Kasumi-1 (cell line): ENCODE measurements around the gene HIPK2.
A peak's percentile ranks its signal among the peaks of the same experiment; 100 is the strongest.

Source experiments
- DNase-seq, 2 experiments: peaks; one replicate each; lab custom pipeline; 2025; lab: John Stamatoyannopoulos, UW

The HIPK2 gene

DNA sequence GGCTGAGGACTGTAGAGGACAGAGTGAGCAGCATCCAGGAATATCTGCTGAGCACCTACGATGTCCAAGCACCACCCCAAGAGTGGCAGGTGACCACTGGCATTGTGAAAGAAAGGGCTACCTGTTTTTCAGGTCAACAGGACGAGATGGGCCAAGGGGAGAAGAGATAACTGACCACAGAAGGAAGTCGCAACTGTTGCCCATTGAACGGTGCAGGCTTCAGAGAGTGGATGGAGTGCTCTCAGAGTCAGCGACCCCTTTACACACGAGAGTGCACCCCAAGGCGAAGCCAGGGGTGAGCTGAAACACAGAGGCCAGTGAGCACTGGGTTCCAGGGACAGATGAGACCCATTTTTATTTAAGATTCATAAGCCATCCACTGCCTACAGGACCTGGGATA is 42.3 kb downstream of the HIPK2 start:
- no peak for DNase-seq

DNA sequence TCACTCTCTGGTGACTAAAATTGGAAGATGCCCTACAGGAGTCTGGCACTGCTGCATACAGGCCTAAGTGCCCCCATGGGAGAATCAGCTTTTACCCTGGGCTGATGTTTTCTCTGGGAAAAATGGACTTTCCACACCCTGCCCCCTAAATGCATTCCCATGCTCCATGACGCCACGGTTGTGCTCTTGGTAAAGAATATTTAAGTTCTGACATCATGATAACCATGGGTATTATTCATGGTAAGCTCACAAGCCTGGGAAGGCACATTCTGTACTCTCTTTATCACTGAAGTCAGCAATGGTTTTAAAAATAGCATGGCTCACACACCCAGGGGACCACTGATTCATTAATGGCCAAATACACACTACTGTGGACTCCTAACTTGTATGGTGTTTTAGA is 43.4 kb downstream of the HIPK2 start:
- DNase-seq = no peak

DNA sequence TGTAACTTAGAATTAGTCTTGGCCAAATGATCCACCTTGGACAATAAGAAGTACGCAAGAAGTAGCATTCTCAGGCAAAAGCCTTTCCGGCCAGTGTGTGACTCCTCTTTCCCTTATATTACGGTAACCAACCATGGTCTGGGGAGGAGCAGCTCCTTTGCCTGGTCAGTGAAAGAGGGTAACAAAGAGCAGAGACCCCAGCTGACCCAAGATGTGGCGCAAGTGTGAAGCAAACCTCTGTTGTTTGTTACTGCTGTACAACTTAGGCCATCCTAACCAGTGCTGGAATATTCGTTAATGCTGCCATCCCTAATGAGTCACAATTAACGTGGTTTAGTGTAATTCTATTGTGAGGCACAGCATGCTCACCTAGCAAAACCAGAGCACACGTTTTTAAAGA is 44.0 kb downstream of the HIPK2 start:
- no peak for DNase-seq

DNA sequence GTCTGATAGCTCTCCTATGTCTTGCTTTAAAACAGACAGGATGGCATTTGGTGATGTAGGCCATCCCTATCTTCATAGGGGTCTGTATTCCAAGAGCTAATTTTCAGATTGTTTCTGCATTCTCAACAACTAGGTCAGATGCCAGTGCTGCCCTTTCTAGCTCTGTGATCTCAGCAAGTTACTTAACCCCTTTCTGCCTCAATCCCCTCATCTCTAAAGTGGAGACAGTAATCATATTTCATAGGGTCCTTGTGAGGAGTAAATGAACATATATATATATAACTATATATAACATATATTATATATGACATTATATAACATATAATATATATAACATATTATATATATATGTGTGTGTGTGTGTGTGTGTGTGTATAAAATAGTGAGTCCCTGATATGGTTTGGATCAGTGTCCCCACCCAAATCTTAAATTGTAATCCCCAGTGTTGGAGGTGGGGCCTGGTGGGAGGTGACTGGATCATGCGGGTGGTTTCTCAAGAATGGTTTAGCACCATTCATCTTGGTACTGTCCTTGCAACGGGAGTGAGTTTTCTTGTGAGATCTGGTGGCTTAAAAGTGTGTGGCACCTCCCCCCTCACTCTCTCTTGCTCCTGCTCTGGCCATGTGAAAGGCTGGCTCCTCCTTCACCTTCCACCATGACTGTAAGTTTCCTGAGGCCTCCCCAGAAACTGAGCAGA is 45.2 kb downstream of the HIPK2 start:
- no peak for DNase-seq

DNA sequence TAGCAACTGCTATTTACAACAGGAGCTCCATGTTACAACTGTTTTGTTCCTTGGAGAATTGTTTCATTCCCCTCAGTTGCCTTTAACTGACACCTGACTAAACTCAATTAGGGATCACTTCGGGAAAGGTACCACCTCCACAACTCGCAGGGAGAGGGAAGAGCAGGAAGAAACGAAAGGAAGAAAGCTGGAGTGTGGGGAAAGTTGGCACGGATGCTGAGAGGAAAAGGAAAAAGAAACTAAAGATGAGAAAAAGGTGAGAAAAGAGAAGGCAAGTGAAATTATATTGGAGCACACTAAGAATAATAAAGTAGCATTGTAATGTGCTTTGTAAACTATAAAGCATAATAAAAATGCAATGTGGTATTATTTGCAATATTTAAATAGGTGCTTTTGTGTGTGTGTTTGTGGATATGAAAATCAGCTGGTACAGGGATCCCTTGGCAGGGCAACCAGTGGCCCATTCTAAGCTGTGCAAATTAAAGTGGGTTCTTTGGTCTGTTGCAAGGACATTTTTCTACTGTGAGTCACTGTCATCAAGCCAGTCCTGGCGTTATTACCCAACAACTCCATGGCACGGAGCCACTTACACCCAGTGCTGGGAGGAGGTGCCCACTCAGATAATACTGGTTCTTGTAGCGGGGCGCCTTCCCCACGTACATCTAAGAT is 45.9 kb downstream of the HIPK2 start:
- peak; percentile 23 to 24 for DNase-seq

DNA sequence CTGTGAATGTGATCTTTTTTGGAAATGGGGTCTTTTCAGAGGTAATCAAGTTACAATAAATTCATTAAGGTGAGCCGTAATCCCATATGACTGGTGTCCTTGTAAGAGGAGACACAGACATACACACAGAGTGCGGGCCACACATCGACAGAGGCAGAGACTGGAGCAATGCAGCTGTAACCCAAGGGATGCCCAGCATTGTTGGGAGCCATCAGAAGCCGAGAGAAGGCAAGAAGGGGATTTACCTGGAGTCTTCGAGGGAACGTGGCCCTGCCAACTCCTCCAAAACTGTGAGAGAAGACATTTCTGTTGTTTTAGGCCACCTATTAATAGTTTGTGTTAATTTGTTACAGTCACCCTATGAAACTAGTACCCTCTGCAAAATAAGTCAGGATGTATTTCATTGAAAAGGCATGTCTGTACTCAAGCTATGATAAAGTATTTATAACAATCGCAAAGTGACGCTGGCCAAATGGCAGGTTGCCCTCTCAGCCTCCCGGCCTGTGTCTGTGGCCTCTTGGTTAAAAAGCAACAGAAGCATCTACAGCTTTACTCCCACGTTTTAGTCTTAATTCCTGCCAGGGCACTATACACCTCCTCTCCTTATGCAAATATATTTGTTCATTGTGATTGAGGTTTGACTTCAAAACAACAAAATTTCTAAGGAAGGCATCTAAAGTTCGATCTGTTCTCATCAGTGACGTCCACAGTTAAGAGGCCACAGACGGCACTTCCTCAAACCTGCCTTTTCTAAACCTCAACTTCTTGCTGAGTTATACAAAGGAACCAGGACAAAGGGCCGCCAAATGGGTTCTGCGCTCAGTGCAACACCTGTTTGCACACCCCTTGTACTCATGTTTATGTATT is 46.8 kb downstream of the HIPK2 start:
- peak; percentile 9 to 47 for DNase-seq

DNA sequence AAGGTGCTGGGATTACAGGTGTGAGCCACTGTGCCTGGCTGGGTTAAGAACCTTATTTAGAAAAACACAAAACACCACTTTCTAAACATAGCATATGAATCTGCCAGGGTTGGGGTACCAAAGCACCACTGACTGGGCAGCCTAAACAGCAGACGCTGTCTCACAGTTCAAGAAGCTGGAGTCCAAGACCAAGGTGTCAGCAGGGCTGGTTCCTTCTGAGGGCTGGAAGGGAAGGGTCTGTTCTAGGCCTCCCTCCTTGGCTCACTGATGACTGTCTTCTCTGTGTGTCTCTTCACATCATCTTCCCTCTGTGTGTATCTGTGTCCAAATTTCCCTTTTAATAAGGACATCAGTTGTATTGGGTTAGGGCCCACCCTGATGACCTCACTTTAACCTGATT is 49.6 kb downstream of the HIPK2 start:
- DNase-seq = no peak

DNA sequence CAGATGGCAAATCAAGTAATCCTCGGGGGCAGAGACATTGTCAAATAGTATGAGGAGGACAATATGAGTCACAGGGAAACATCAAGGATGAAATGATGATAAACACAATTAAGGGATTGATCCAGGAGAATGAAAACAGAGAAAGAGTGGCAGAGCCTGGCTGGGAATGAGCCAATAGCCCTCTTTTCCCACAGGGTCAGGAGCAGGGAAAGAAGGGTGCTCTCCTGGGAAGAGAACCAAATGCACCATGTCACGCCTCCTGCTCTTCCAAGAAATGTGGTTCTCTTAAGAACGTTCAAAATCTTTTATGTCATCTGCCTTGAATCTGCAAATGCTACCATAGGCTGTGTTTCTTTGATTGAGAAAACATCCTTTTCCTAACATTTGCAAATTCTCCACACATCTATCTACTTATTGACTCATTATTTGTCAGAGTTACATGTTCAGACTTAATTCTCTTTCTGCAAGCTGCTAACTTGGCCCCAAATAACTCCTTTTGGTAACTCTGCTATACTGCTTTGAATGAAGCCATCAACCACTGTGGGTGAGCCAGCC is 50.6 kb downstream of the HIPK2 start:
- DNase-seq = no peak

DNA sequence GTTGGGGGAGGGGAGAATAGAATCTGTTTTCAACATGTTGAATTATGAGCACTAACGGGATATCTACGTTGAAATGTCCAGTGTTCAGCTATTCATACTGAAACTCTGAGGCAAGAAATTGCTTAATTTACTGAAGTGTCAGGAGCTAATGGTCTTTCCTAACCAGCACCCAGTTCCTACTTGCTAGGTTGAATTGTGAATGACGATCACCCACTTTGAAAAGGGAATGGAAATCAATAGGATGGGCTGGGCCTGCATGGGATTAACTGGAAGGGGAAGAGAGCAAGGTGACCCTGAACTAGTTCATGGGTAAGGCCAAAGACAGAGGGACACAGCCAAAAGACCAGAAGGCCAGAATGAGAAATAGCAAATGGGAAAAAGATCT is 51.3 kb downstream of the HIPK2 start:
- no peak for DNase-seq

DNA sequence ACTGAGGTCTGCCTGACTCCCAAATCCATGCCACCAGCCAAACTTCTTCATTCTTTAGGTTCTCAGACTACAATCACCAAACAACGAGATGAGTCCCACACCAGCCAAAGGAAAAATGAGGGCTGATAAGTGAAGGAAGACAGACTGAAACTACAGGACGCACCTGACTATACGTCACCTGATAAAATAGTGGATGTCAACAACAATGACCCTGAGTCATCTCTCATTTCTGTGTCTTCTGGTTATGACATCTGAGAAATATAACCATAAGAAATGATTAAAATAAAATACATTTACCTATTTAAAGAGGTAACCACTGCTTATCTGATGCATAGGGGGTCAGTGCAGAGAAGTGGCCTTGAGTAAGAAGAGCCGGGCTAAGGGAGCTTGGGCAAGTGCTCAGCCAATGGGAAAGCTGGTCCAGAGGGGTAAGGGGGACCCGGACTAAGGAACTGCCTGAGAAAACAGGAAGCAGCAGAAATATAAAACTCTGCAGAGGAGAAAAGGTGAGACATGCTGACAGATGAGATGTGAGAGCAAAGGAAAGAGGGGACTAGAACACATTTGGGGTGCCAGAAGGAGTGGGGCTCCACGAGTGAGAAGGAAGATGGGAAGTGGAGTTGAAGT is 51.8 kb downstream of the HIPK2 start:
- no peak for DNase-seq

DNA sequence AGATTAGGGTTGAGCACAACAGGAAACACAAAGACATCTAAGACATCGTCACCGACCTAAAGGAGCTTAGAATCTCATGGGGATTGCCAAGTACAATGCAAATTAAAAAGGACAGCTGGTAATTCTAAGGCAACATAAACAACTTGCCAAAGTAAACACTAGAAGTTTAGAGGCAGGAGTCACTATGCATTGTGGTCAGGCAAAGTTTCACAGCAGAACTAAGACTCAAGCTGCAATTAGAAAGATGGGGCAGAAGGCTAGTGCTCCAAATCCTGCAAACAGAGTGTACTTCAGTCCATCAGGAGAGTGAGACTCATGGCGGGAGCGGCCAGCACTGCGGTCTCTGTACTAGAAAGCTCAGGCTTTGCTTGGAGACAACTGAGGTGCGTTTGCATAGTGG is 52.7 kb downstream of the HIPK2 start:
- no peak for DNase-seq

DNA sequence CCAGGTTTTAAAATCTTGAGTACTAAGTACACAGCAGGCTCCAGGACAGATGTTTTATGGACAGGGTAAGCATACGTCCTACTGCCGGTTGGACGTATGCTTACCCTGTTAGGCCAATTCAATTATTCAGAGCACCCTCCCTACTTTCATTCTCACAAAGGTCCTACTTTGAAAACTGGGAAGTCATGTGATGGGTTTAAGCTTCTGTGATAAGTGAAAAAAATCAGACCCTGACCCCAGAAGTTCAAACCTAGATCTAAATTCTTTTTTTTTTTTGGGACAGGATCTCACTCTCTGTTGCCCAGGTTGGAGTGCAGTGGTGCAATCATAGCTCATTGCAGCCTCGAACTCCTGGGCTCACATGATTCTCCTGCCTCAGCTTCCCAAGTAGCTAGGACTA is 55.2 kb downstream of the HIPK2 start:
- no peak for DNase-seq

DNA sequence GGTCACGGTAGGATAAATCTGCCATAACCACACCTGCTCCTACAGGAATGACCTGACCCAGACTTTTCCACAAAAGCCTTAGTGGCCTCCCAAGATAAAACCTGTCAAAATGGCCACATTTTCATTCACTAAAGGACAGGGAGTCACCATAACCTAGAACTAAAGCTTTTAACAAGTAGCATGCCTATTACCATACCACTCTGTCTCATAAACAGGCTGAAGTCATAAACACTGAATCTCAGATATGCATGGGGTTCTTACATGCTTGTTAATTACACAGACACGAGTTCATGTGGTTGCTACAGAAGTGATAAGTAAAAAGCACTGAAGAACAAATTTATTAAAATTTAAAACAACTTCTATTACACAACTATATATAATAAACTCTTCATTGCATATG is 56.0 kb downstream of the HIPK2 start:
- DNase-seq = no peak

DNA sequence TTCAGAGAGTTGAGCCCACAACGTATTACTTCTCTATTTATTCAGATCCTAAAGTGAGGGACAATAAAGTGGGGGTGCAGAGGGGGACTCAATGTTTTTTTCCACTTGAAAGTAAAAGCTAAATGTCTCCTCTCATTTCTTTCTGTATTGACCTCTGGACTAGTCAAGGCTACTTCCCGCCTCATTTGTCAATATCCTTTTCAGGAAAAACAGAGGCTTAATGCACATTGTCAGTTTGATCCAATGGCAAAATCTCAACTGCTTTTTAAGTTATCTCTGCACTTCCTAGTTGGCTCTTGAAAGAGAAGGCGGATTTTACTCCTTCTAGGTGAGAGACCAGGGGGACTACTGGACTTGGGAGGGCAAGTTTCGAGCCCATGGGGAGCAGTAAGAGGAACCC is 56.4 kb downstream of the HIPK2 start:
- DNase-seq = no peak

DNA sequence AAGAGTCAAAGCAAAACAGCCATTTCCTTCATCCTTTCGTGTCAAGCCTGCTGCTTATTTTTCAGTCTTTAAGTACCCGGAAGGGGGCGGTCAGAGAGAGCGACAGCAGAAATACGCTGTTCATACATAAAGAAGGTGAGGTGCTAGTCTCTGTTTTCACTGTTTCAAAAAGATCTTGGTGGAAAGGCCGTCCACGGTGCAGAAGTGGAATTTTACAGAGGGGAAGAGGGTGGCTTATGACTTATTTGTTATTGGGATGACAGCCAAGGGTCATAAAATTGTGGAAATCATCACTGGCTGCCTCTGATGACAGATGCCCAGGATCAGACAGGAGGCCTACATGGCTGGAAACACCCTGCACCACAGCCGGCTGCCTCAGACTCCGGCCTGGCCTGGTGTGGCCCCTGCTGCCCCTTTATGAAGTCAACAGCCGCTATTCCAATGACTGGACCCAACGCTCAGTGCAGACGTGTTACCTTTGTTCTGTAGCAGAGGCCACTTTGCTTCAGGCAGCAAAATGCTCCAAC is 57.0 kb downstream of the HIPK2 start:
- no peak for DNase-seq

DNA sequence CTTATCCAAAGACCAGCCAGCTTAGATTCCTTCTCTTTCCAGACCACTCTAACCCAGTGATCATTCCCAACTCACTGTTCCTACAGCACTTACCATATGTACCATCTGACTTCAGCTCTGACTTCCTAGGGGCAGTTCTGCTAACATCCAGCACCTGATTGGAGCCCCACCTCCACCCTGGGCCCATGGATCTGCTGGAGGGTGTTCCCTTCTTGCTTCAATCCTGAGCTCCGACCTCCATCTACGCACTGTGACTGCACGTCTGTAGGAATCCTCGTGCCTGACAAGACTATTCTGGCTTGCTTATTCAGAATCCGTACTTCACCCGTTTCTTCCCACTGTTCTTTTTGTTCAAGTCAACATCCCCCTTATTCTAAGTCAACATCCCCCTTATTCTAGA is 57.6 kb downstream of the HIPK2 start:
- DNase-seq = no peak

DNA sequence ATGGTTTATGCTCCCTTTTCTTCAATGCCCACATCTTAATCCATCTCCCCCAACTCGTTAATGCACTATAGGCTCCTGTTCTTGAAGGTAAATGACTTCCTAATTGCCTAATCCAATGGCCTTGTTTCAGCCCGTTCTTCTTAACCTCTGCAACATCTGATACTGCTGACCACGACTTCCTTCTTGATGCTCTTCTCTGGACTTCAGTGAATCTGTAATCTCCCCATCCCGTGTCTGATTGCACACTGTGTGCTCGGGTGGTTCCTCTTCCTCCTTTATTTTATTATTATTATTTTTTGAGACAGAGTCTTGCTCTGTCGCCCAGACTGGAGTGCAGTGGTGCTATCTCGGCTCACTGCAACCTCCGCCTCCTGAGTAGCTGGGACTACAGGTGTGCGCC is 58.9 kb downstream of the HIPK2 start:
- DNase-seq = peak; percentile 66 to 67

DNA sequence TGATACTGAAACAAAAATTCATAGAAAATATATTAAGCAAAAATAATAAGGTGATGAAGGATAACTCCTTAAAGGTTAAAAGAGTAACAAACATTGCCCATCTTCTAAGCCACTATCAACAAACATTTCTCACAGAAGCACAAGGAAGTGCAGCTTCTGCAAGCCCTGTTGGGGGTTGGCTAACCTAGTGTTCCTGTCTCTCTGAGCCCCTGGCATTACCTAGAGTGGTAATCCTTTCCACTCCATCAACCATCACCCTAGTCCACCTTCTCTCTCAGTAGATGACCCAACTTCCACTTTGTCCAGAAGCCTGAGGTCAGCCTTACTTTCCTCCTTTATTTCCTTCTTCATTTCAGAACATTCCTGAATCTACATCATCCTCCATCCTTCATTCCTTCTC is 59.7 kb downstream of the HIPK2 start:
- no peak for DNase-seq

DNA sequence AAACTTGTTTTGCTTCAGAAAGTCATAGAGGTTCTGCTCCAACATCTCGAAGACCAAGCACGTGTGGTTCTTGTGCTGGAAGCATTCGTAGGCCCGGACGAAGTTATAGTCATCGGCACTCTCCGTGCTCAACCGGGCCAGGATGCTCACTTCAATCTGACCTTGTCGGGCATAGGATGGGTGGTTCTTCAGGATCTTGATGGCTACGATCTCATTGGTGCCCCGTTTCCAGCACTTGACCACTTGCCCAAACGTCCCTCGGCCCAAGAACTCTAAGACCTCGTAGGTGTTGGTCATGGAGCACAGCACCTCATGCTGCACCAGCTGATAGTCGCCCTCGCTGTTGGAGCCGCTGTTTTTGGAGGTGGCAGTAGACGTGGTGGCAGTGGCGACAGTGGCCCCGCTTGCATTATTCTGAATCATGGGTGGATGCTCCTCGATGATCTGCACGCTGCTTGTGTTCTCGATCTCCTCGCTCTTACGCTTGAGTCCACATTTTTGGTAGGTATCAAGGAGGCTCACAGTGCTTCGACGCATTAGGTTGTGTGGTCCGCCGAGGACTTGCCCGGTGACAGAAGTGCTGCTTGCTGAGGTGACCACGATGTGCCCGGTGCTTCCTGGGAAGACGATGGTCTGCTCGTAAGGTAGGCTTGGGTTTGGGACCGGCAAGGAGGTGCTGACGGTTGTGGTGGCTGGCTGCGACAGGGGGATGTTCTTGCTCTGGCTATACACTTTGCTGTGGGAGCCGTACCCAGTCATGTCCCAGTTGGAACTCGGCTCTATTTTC is 61.4 kb downstream of the HIPK2 start:
- no peak for DNase-seq

DNA sequence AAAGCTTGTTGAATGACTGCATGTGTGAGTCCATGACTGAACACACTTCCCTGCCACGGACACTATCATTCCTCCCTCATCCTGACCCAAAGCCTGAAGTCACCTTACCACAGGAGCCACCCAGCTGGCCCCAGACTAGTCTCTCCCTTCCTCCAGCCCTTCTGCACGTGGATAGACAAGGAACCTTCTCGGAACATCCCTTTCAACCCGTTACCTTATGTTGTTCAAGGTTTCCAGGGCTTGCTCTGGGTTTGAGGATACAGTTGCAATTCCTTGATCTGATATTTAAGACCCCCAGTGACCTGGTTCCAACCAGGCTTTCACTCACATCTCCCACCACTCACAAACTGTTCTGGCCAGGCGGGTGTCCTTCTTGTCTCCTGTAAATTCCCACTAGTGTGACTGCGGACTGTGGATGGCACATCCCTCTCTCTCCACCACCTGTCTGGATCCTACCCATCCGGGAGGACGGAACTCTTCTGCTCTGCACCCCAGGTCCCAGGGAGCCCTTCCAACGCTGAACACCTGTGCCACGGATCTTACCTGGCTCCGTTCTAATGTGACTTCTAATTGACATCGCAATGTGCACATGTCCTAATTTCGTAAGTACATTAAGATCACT is 62.5 kb downstream of the HIPK2 start:
- no peak for DNase-seq
